Islet of Langerhans (tissue), 1 donor: ENCODE measurements around the gene ABCD1.
"Not testable (repeated sequence)": the region's sequence is repeated elsewhere in the genome, so short reads cannot be mapped to it uniquely, and the experiment has no call there.

Experiments used
- FAIRE-seq: peaks from one replicate; lab custom pipeline; 2011; peaks lifted over from hg19 to GRCh38; lab: Jason Lieb, UNC

The ABCD1 gene

DNA sequence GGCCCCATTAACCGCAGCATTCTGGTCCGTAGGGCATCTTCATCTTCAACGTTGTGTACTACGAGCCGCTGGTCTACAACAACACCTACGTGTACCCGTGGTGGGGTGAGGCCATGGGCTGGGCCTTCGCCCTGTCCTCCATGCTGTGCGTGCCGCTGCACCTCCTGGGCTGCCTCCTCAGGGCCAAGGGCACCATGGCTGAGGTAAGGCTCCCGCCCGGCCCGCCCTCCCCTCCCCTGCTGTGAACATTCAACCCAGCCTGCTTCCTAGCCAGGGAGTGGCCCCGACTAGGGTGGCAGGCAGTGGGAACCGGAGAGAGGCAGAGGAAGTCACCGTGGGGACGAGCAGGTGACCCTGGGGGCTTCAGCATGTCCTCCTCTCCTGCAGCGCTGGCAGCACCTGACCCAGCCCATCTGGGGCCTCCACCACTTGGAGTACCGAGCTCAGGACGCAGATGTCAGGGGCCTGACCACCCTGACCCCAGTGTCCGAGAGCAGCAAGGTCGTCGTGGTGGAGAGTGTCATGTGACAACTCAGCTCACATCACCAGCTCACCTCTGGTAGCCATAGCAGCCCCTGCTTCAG is 29.9 kb upstream of the ABCD1 start:
- FAIRE-seq: no peak

DNA sequence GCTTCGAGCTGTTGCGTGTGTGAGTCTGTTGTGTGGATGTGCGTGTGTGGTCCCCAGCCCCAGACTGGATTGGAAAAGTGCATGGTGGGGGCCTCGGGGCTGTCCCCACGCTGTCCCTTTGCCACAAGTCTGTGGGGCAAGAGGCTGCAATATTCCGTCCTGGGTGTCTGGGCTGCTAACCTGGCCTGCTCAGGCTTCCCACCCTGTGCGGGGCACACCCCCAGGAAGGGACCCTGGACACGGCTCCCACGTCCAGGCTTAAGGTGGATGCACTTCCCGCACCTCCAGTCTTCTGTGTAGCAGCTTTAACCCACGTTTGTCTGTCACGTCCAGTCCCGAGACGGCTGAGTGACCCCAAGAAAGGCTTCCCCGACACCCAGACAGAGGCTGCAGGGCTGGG is 28.6 kb upstream of the ABCD1 start:
- FAIRE-seq: no peak

DNA sequence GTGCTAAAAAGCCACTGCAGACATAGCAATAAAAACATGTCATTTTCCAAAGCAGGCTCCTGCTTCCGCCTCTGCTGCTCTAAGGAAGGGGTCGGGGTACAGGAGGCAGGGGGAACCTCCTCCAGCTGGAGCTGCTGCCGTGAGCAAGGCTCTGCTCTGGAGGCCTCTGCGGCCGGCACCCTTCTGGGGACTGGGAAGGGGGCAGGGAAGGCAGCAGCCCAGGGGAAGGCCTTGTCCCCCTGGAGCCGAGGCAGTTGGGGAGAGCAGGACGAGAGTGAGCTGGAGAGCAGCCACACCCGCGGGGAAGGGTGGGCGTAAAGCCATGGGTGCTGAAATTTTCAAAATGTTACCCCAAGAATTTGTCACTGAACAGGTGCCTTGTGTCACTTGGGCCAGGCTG is 28.1 kb upstream of the ABCD1 start:
- not testable (repeated sequence) for FAIRE-seq

DNA sequence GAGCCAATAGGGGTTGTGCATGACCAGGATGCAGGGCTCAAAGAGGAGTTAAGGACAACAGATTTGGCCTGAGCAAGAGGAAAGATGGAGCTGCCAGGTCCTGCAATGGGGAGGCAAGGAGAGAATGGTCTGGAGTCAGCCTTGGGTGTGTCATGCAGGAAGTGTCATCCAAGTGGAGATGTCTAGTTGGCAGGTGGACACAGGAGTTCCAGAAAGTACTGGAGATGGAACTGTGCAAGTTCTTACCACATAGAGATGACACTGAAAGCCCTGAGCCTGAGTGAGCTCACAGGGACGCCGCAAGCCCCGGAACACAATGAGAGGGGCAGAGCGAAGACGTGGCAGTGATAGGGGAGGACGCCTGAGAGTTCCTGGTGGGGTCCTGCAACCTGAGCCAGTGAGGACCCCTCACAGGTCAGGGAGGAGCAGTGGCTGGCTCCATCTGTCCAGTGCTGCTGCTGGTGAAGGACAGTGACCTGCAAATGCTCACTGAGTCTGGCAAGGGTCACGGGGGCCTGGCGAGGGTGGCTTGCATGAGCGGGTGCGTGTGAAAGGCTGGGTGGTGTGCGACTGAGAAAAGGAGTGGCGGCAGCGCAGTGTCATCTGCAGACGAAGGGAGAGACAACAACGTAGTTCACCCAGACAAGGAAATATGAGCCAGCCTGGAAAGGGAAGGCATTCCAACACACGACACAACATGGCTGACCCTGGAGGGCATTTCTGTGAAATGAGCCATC is 27.5 kb upstream of the ABCD1 start:
- FAIRE-seq: not testable (repeated sequence)

DNA sequence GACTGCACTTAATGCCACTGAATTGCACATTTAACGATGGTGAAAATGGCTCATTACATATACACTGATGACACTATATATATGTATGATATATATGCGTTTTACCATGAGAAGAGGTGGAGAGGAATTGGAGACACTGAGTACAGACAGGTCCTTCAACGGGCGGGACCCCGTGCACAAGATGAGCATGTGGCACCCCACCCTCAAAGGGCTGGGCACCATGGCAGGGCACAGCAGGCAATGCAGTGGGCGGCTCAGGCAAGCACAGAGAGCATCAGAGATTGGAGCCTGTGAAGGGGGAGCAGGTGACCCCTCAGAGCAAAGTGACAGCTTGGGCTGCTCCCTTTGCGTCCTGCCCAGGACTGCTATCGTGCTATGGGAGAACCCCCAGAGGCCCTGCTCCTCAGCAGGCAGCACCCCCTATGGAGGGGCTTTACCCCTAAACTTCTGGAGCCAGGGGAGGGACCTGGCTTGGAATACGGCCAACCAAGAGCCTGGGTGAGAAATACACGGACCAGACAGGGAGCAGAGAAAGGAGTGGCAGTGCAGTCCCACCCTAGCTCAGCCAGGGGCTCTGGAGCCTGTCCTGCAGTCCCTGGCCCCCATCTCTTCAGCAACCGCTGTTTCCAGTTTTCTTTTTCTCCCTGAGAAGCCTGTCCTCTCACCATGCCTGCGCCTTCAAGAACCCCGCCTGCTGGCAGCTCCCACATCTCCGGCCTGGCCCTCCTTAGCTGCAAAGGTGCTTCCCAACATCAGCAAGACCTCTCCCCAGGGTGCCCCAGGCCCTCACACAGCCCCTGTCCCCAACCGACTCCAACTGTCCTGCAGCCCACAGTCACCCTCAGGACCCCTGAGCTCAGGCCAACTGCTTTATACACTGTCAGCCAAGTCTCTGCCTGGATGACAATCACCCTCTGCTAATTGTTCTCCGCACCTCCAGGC is 26.5 kb upstream of the ABCD1 start:
- no peak for FAIRE-seq

DNA sequence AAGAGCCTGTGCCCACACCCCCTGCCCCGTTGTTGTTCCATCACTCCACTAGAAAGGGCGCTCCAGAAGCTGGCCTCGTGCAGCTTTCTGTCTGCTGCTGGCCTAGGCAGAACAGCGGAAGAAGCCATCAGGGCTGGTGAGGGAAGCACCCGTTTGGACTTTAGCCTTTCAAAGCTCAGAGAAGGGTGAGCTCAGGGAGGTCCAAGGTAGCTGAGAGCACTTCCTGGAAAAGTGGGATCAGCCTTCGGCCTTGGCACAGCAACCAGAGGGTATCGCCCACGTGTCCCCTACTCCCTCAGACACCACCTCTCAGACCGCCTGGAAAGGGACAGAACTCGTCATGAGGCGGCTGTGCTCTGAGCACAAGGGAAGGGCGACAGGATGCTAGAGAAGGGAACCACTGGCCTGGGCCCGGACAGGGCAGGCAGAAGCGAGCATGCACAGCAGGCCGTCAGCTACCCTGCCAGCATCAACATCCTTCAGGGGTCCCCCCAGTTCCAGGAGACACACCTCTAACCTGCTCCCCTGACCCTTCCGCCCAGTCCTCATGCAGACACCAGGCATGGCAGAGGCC is 25.4 kb upstream of the ABCD1 start:
- not testable (repeated sequence) for FAIRE-seq

DNA sequence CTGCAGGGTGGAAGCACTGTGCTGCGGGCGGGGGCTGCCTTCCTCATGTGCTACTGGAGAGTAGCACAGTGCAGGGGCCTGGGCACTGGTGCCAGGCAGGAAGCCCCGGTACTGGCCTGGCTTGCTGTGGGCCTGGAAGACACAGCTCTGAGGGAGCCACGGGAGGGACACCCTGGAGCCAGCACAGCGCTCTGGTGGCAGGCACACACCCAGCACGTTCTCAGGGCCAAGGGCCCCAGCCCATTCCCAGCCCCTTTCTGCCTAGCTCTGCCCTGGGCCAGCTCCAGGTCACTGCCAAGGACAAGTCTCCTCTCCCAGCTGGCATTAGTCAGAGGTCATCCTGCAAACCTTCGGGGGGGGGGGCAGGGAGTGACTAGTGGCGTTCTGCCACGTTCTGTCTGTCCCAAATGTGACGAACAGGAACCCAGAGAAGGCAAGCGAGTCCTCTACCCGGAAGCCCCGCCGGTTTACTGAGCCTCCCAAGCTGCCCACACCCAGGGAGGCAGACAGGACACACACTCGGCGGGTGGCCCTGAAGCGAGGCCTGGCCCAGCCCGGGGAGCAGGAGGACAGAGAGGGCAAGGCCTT is 24.8 kb upstream of the ABCD1 start:
- not testable (repeated sequence) for FAIRE-seq

DNA sequence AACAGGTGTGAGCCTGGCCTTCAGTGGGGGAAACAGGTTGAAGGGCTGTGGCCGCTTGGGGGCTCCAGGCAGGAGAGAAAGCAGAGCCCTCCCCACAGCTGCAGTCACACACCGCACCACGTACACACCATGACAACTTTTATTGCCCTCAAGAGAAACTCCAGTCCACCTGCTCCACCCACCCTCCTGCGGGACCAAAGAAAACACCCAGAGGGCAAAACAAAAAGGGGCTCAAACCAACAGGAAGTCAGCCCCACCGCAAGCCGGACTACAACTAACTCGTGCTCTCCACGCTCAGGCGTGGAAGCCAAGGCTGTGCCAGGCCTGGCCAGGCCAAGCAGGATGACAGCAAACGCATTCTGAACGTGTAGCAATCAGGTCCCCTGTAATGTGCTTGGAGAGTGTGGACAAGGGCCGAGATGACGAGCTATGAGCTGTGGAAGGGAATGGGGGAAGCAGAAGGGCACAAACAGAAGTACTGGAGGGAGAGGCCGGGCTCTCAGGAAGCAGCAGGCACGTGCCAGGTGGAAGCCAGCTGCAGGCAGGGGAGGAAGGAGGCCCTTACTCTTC is 24.2 kb upstream of the ABCD1 start:
- no peak for FAIRE-seq

DNA sequence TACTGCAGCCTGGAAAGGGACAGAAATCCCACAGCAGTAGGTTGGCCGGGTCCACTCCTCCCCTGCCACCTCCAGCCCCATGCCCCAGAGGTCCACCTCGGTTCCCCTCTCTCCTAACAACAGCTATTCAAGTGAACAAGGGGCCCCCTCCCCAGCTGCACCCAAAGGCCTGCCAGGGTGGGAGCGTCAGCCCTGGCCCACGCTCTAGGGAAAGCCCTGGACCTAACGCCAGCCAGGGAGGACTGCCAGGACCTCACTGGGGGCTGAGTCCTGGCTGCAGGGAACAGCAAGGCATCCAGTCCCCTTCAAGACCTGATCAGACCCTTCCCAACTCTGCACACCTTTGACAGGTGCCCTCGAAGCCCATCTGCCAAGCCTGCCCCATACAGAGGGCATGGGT is 23.7 kb upstream of the ABCD1 start:
- no peak for FAIRE-seq

DNA sequence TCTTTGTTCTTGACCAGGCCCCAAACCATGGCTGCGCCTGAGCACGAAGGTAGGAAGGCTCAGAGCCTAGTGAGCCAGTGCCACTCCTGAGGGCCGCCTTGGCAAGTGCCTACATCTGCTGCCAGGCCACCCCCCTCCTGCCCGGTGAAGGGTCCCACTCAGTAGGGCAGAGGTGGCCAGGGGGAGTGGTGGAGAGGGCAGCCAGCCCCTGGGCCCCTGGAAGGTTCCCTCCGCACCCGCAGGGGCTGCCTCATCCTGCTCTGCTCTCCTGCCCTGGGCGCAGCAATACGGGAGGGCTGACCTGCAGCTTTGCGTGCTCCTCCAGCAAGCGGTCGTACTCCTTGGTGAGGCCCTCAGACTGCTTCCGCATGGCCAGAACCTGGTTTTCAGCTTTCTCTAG is 22.9 kb upstream of the ABCD1 start:
- no peak for FAIRE-seq

DNA sequence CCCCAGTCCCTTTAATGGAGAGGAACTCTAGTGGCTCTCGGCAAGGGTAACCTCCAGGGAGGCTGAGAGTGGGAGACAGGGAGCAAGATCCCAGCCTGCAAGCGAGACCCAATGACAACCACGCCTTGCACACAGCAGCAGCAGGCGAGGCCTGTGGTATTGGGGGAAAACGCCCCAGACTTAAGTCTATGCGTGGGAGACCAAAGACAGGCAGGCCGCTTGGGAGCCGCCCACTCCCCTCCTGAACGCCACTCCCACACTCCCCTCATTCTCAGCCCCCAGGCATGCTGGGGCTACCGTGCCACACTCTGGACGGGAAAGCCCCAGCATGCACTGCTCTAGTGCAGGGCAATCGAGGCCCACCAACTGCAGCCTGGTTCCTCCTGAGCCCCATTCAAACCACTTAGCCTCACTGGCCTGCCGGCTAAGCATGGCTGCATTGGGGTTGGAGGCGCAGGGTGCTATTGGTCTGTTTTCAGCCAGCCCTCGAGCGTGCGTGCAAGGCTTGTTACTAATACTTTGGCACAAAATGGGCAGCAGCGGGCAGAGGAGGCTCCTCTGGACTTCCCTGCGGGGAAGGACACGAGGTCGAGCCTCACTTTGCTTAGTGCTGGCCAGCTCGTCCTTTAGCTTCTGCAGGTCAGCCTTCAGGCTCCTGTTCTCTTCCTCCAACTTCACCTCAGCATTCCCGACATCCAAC is 22.2 kb upstream of the ABCD1 start:
- FAIRE-seq: no peak

DNA sequence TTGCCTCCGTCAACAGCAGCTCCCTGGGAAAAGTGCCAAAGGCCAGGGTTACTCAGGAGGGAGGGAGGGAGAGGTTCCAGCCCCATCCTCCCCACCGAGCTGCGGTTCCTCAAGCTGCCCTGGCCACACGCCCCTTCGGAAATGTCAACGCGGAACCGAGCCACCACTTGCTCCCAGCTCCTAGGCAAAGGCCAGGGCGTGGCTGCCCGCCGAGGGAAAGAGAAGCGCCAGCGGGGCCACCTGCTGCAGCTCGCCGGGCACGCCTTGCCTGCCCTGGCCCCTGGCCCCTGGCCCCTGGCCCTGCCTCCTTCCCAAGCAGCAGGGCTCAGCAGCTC is 21.7 kb upstream of the ABCD1 start:
- no peak for FAIRE-seq

DNA sequence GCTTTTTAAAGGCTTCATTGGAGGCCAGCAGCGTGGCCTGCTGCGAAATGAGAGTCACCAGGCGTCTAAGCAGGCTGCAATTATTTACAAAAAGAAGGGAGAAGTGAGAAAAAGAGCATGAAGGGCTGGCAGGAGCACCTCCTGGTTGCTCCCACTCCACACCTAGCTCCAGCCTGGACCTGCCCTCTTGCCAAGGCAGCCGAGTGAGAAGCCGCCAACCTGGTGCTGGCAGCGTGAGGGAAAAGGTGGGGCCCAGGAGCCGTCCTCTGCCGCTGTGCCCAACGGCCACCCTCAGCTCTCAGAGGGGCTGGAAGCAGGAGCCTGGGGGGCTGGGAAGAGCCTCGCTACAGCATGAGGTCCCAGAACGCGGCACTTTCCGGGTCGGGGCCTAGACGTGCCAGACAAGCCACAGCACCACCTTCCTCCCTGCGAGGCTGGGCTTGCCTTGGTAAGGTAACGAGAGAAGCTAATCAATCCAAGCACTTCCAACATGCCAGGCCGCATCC is 20.6 kb upstream of the ABCD1 start:
- no peak for FAIRE-seq

DNA sequence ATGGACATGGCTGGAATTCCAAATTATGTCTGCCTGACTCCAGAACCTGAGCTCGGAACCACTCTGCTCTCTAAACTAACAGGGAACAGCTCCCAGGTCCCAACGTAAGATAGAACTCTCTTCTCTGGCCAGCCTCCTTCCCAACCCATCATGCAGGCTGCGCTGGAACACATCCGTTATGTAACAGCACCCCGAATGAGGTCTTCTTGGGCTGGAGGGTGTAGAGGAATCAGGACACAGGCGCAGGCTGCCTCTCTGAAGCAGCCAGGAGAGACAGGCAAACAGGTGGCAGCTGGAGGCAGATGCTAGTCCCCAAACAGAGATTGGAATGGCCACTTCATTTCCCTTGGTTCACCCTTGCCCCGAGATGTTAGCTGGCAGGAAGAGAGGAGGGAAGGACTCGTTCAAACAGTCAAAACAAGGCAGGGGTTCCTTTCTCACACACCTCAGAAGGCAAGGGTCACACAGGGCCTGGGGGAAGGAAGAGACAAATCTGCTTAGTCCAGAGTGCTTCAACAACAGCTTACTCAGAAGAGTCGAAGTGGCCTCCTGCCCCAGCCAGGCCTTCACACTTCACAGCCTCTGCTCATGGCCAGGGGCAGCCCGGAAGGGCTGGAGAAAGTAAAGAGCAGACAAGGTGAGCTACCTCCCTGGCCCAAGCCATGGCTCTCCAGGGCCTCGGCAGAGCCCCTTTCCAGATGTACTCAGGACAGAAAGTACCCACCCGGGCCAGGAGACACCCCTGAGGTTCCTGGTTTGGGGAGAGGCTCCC is 19.8 kb upstream of the ABCD1 start:
- FAIRE-seq: not testable (repeated sequence)

DNA sequence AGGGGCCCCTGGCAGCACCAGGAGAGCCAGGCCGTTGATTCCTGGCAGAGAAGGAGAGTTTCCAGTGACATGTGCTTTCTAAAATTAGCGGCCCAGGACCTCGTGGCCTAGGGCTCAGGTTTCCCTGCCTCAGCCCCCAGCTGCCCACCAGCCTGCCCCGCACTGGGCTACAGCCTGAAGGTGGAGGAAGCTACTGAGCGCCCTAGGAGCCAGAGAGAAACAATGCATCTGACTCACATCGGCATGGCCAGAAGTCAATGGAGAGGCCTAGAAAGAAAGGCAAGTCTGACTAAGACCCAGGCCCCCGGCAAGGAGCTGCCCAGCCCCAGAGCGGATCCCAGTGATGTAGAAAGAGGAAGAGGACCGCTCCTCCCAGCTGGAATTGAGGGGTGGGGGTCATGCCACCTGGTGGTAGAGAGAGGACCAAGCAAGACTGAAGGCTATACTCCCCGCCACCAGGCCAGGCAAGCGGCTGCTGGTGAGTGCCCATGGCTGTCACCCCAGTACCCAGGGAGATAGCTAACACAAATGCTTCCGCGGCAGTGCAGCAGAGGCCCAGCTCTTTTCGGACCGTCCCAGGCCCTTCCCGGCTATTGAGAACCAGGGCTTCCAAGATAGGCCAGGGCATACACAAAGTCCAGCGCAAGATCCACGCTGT is 19.1 kb upstream of the ABCD1 start:
- FAIRE-seq: not testable (repeated sequence)

DNA sequence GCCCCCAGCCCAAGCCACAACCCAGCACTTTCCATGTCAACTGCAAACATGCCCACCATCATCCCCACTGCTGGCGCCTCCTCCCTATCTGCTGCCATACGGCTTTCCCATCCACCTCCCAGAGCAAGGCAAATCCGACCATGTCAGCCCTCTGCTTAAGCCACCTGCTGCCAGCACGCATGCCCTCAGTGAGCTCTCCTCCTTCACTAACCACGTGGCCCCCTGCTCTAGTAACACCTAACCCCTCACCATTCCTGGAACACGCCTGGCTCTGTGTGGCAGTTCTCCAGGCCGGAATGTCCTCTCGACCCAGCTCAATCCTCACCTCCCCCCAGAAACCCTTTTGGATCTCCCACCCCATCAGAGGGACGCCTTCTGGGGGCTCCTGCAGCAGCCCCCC is 17.9 kb upstream of the ABCD1 start:
- FAIRE-seq: no peak

DNA sequence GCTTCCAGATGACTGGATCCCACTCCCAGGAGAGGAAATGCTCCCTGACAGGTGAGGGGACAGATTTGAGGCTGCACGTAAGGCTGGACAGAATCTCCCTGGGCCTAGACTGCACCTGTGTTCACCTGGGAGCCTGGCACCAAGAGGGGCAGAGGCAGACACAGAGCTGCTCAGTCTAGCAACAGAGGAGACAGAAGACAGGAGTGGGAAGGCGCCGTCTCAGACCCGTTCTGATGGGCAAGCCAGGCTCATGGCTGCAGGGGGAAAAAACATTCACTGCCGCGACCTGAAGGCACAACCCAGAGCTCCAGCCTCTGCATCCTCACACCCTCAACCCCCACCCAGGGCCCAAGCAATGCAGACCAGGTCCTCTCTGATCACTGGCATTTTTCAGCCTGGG is 17.2 kb upstream of the ABCD1 start:
- no peak for FAIRE-seq

DNA sequence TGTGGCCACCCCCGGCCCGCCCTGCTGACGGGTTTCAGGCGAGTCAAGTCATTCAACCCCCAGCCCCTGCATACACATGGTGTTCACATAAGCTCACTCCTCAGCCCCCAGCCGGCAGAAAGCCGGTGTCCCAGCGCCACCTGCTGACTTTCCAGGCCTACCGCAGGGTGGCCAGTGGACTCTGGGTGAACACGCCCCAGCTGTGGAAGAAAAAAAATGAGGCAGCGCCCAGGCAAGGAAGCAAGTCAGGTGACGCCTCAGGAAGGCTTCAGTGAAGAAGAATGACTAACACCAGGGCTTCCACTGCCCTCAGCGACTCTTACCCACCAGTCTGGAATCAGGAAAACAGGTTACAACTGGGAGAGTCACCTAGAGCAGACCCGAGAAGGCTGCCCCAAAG is 16.2 kb upstream of the ABCD1 start:
- FAIRE-seq: no peak

DNA sequence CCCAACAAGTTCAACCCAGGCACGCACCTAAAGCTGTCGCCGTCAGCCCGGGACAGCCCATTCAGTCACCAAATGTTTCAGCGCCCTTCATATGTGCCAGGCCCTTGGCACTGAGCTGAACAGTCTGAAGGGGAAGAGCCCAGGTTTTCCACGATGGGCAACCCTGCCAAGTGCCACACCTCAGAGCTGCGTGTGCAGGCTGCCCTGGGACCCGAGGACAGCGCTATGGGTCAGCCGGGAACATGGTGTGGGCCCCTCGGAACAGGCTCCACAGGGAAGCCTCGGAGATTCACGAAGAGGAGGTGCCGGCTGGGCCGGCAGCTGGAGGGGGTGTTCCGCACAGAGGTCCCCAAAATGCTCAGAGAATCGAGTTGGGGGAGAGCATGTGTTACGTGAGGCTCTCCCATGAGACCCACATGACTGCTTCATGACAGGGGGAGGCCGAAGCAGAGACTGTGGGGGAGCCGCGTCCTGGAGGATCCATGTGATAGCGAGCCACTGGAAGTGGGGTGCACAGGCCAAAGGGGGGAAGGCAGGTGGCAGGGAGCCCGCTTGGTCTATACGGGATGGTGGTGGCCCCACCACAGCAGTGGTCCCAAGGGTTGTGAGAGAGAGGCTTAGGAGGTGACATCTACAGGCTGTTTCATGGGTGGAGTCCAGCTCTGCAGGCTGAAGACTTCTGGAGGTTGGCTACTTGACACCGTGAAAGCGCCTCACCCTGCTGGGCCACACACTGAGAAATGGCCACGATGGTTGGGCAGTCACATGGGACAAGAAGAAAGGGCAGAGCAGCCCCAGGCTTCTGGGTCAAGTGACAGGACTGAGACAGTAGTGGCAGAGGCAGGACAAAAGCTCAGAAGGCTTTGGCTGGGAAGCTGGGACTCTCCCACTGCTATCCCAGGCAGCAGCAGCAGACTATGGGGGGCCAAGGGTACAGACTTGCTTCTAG is 14.7 kb upstream of the ABCD1 start:
- no peak for FAIRE-seq
